ENCODE results near the gene KRTDAP. TPM values are rescaled to one million over a fixed set of nuclear protein-coding genes. Genes with fewer than 3 reads are reported as not detected.

The KRTDAP gene
- total RNA-seq, 1 experiment from 2014 or later = not detected

GRCh38 chr19:35498984-35499527, 8.8 kb upstream of the KRTDAP start:
- intact Hi-C loops (cut with micrococcal nuclease; ENCODE audit: unreplicated experiment) = no loop called here
- no TSS peak for BruUV-seq (replicated peaks)
- Histone ChIP-seq H3K27ac (ENCODE audit: low read depth, low read length, poor library complexity, severe bottlenecking) (no peak overlapping the region), H3K9me3 (ENCODE audit: low read depth, low read length, poor library complexity, severe bottlenecking) (no peaks in the 10 kb centered on the region), H3K4me1 (ENCODE audit: insufficient read depth, low read length, poor library complexity, severe bottlenecking) (no peaks in the 10 kb centered on the region), H3K27me3 (replicated peaks; ENCODE audit: insufficient read depth, low read depth, low read length, poor library complexity) (peaks cover 11% of the 10 kb centered on the region), H3K36me3 (ENCODE audit: insufficient read depth, low read length, poor library complexity, severe bottlenecking) (no peaks in the 10 kb centered on the region), H3K4me3 (ENCODE audit: low read depth, low read length, poor library complexity, severe bottlenecking) (no peak overlapping the region)
- TF ChIP-seq EZH2 (IDR thresholded peaks at IDR 0.05; ENCODE audit: borderline replicate concordance, low read depth, low read length, poor library complexity, severe bottlenecking) = no peak
- TF ChIP-seq, protein P1, sequence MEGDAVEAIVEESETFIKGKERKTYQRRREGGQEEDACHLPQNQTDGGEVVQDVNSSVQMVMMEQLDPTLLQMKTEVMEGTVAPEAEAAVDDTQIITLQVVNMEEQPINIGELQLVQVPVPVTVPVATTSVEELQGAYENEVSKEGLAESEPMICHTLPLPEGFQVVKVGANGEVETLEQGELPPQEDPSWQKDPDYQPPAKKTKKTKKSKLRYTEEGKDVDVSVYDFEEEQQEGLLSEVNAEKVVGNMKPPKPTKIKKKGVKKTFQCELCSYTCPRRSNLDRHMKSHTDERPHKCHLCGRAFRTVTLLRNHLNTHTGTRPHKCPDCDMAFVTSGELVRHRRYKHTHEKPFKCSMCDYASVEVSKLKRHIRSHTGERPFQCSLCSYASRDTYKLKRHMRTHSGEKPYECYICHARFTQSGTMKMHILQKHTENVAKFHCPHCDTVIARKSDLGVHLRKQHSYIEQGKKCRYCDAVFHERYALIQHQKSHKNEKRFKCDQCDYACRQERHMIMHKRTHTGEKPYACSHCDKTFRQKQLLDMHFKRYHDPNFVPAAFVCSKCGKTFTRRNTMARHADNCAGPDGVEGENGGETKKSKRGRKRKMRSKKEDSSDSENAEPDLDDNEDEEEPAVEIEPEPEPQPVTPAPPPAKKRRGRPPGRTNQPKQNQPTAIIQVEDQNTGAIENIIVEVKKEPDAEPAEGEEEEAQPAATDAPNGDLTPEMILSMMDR (conservative IDR thresholded peaks at IDR 0.05; ENCODE audit: low read depth, low read length) = no peak
- ChIA-PET POLR2A (ENCODE audit: low non-redundant PET) (no interaction called here), CTCF (no interaction called here)
- DNase-seq (ENCODE audit: low spot score) = no peak

- no peaks in the 10 kb centered on the region for H3K36me3 ChIP-seq (ENCODE audit: insufficient read depth, low read length, poor library complexity, severe bottlenecking)
- TF ChIP-seq, protein P1 (conservative IDR thresholded peaks at IDR 0.05; ENCODE audit: low read depth, low read length) = no peak
- no peak for TF ChIP-seq EZH2 (IDR thresholded peaks at IDR 0.05; ENCODE audit: borderline replicate concordance, low read depth, low read length, poor library complexity, severe bottlenecking)
- CTCF ChIA-PET = no interaction called here
- intact Hi-C loops (cut with micrococcal nuclease; ENCODE audit: unreplicated experiment) = no loop called here
- peaks cover 10% of the 10 kb centered on the region for H3K27me3 ChIP-seq (replicated peaks; ENCODE audit: insufficient read depth, low read depth, low read length, poor library complexity)
- H3K9me3 ChIP-seq (ENCODE audit: low read depth, low read length, poor library complexity, severe bottlenecking) = no peaks in the 10 kb centered on the region
- POLR2A ChIA-PET (ENCODE audit: low non-redundant PET) = no interaction called here
- DNase-seq (ENCODE audit: low spot score) = no peak
- BruUV-seq (replicated peaks) = no TSS peak
- no peak overlapping the region for H3K4me3 ChIP-seq (ENCODE audit: low read depth, low read length, poor library complexity, severe bottlenecking)
- H3K4me1 ChIP-seq (ENCODE audit: insufficient read depth, low read length, poor library complexity, severe bottlenecking) = no peaks in the 10 kb centered on the region
- H3K27ac ChIP-seq (ENCODE audit: low read depth, low read length, poor library complexity, severe bottlenecking) = no peak overlapping the region
These were observed 8.0 kb upstream of the KRTDAP start for GRCh38 chr19:35498220-35498619.

DNA sequence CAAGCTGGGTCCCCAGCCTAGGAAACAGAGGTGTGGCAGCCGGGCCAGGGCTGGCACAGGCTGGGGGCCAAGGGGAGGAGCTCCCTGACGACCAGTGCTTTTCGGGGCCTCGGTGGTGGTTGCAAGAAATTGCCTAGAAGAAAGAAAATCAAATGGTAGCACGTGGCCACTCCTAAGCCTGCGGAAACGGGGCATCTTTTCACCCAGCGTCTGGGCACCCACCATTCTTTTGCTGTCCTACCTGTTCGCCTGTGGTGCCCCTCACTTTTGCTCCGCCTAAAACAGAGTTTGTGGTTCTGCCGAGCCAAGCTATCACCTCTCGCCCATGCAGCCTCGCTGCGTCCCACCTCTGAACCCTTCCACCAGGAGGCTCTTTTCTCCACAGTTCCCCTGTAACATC, 7.1 kb upstream of the KRTDAP start:
- no peaks in the 10 kb centered on the region for H3K4me1 ChIP-seq (ENCODE audit: insufficient read depth, low read length, poor library complexity, severe bottlenecking)
- H3K9me3 ChIP-seq (ENCODE audit: low read depth, low read length, poor library complexity, severe bottlenecking) = no peaks in the 10 kb centered on the region
- BruUV-seq (replicated peaks) = no TSS peak
- H3K27ac ChIP-seq (ENCODE audit: low read depth, low read length, poor library complexity, severe bottlenecking) = no peak overlapping the region
- H3K36me3 ChIP-seq (ENCODE audit: insufficient read depth, low read length, poor library complexity, severe bottlenecking) = no peaks in the 10 kb centered on the region
- intact Hi-C loops (cut with micrococcal nuclease; ENCODE audit: unreplicated experiment) = no loop called here
- POLR2A ChIA-PET (ENCODE audit: low non-redundant PET) = no interaction called here
- DNase-seq (ENCODE audit: low spot score) = no peak
- H3K27me3 ChIP-seq (replicated peaks; ENCODE audit: insufficient read depth, low read depth, low read length, poor library complexity) = peaks cover 8% of the 10 kb centered on the region
- TF ChIP-seq, protein P1 (conservative IDR thresholded peaks at IDR 0.05; ENCODE audit: low read depth, low read length) = no peak
- no peak for TF ChIP-seq EZH2 (IDR thresholded peaks at IDR 0.05; ENCODE audit: borderline replicate concordance, low read depth, low read length, poor library complexity, severe bottlenecking)
- CTCF ChIA-PET = interaction anchor here (0.7 kb wide), 1 partner anchor 682 kb away, joined by 7 read pairs; no protein-coding TSS in a partner anchor
- H3K4me3 ChIP-seq (ENCODE audit: low read depth, low read length, poor library complexity, severe bottlenecking) = no peak overlapping the region

Measured in A673 (cell line).